K562 treated with DMSO at 1 percent for 24 hours (cell line): ENCODE measurements around the gene DCK. TPM values are rescaled to one million over a fixed set of nuclear protein-coding genes. Genes with fewer than 3 reads are reported as not detected.

Source experiments
- total RNA-seq: library from RNA; unstranded; fragments of 300-600 nt; gene quantifications from 2 replicates; pipeline ENCODE4 v1.2.3, GENCODE V29; 2022; ENCODE audit warnings: low read depth; ENCODE audit not compliant: insufficient read depth

Gene DCK
- total RNA-seq = 11.4 and 15.7 TPM in 2 replicates

DNA sequence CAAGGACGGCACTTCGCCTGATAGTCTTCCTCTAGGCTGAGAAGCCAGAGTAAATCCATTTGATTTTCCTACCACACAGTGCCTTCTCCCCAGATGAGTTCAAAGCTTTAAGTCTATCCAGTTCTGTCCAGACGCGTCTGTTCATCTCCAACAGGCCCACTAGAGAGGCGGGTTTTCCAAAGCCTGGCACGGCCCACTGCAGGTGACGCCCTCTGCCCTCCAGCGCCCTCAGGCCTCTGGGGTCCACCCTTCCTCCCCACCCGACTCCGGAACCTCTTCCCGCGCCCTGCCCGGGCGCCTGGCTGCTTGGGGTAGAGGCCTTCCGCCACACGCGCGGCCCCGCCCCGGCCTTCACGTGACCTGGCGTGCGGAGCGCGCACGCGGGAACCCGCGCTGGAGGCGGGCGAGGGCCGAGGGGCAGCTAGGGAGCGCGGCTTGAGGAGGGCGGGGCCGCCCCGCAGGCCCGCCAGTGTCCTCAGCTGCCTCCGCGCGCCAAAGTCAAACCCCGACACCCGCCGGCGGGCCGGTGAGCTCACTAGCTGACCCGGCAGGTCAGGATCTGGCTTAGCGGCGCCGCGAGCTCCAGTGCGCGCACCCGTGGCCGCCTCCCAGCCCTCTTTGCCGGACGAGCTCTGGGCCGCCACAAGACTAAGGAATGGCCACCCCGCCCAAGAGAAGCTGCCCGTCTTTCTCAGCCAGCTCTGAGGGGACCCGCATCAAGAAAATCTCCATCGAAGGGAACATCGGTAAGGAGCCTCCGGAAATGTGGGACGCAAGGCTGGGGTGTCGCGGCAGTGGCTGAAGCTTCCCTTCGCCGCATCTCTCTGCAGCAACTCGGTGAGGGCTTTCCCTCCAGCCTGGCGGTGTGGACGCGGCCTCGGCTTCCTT lies at the start of gene DCK:
Gene DCK, plus strand, starts transcription at position 469 of the 888 bp plus-strand sequence. Its CDS starts 187 bp downstream, at position 656.

Other genes with a start within 250 kb of the DCK start
- gene GRSF1, start 153.8 kb upstream of the DCK start, total RNA-seq = 35.0 and 39.5 TPM in 2 replicates
- 10.1 and 11.6 TPM in 2 replicates for gene MOB1B, start 91.3 kb upstream of the DCK start, total RNA-seq